Measurements from ENCODE around the gene SORT1.

The SORT1 gene

DNA sequence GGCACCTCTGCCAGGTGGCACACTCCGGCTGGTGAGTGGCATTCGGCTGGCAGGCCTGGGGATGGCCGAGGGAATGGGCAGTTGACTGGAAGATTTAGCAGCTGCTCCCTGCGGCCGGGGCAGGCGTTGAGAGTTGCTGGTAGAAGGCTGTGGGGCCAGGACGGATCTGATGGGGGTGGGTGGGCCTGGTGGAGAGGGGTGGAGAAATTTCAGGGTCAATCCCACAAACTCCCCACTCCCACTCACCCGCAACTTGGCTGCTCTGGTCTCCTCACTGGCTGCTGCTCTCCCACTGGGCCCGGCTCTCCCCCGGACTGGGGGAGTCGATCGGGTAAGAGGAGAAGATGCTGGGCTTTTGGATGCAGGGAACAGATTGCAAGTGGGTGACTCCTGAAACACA, 116.9 kb downstream of the SORT1 start:
- DNase-seq = no peak
- no peak overlapping the region for H3K4me3 ChIP-seq (ENCODE audit: low read depth, low read length)
- peaks cover 8% of the 10 kb centered on the region for H3K4me1 ChIP-seq
- no peaks in the 10 kb centered on the region for H3K27me3 ChIP-seq
- H3K36me3 ChIP-seq = peaks cover 7% of the 10 kb centered on the region; the same call in 1 of the 2 replicates
- no peak for TF ChIP-seq CTCF (IDR thresholded peaks at IDR 0.05; ENCODE audit: low read depth, low read length)
- no peaks in the 10 kb centered on the region for H3K9me3 ChIP-seq

DNA sequence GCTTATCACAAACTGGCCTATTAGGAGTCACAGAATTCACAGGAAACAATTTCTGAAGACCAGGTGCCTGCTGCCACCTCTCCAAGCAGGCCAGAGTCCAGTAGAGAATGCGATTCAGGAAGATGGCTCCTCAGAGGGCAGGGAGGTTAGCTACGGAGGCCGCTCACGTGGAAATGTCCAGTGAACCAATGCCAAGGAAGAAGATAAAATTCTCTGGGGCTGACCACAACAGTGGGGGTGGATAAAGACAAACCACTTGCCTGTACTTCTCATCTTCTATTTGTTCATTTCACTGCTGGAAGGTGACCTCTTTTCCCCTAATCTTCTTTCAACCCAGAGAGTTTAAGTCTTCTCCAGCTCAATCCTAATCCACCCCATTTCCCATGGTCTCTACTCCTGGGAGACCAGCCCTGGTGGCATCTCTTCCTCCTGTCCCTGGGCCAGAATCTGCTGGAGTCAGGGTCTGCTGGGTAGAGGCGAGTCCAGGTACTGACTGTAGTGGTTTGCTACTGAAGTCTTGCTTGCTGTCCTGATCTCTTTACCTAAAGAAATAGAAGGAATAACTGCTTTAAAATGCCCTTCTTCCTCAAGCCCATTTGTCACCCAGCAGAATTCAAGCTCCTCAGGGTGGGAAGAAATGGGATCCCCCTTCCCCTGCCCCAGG, 118.0 kb downstream of the SORT1 start:
- Histone ChIP-seq H3K4me1 (peaks cover 15% of the 10 kb centered on the region), H3K9me3 (no peaks in the 10 kb centered on the region), H3K4me3 (ENCODE audit: low read depth, low read length) (no peak overlapping the region), H3K27me3 (no peaks in the 10 kb centered on the region), H3K36me3 (peaks cover 7% of the 10 kb centered on the region; the same call in 1 of the 2 replicates)
- no peak for DNase-seq
- no peak for TF ChIP-seq CTCF (IDR thresholded peaks at IDR 0.05; ENCODE audit: low read depth, low read length)

DNA sequence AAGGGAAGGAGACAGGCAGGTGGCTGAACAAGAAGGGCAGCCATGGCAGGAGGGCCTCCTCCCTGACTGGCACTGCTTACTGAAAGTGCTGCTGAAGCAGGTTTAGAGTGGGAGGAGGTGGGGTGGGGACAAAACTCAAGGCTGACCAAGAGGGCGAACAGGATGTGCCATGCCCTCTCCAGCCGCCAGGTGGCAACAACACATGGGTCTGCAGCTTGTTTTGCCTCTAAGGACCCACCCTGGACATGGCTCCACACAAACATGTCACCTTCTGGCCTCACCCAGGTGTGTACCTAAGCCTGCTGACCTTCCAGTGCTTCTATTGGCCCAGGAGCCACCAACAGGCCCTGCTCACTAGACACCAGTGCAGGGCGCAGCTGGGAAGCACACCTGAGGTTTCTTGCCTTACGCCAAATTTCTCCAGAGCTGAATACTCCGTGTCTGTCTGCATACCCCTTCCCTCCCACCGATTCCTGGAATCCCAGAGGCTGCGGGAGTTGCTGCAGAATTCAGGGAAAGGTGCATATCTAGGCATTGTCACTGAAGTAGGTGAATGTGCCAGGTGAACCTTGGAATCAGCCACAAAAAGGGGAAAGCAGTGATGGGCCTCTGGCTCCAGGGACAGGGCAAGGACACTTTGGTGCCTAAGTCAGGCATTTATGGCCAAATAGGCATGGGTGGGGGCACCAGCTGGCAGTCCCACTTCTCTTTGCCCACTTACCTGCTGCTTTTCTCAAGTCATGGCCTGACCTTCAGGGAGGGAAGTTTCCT, 120.1 kb downstream of the SORT1 start:
- DNase-seq = peak; percentile 83
- Histone ChIP-seq H3K9me3 (no peaks in the 10 kb centered on the region), H3K4me1 (peaks cover 9% of the 10 kb centered on the region), H3K36me3 (peaks cover 7% of the 10 kb centered on the region), H3K4me3 (ENCODE audit: low read depth, low read length) (no peak overlapping the region), H3K27me3 (no peaks in the 10 kb centered on the region)
- TF ChIP-seq CTCF (IDR thresholded peaks at IDR 0.05; ENCODE audit: low read depth, low read length) = peak; percentile 96

DNA sequence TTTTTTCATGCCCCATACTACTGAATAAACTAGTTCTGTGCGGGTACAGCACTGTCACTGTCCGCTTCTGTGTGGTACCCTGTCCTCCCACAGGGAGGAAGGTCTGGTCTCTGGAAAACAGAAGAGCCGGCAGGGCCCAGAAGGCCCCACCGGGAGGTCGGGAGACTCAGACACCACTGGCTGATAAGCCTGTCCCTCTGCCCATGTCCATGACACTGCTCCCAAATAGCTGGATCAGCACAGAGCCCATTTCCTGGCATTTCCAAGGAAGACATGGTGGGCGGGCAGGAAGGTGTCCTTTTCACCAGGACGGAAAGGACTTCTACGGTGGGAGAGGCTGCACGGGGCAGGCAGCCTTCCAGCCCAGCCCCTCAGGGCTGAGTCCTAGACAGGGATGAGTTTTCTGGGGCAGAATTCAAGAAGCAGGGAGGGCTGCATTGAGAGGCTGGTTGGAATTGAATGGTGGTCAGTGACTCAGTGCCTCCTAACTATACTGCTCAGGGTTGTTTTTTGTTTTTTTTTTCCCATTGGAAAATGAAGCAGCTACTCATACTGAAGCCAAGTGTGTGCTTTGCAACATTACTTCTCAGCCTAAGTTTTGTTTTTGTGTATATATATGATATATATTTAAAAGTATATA, 121.9 kb downstream of the SORT1 start:
- peak; percentile 43 for DNase-seq
- H3K36me3 ChIP-seq = peaks cover 7% of the 10 kb centered on the region
- TF ChIP-seq CTCF (IDR thresholded peaks at IDR 0.05; ENCODE audit: low read depth, low read length) = peak; percentile 12; the same call in 1 of the 2 replicates
- H3K4me1 ChIP-seq = peaks cover 9% of the 10 kb centered on the region
- no peaks in the 10 kb centered on the region for H3K9me3 ChIP-seq
- H3K4me3 ChIP-seq (ENCODE audit: low read depth, low read length) = no peak overlapping the region
- no peaks in the 10 kb centered on the region for H3K27me3 ChIP-seq

DNA sequence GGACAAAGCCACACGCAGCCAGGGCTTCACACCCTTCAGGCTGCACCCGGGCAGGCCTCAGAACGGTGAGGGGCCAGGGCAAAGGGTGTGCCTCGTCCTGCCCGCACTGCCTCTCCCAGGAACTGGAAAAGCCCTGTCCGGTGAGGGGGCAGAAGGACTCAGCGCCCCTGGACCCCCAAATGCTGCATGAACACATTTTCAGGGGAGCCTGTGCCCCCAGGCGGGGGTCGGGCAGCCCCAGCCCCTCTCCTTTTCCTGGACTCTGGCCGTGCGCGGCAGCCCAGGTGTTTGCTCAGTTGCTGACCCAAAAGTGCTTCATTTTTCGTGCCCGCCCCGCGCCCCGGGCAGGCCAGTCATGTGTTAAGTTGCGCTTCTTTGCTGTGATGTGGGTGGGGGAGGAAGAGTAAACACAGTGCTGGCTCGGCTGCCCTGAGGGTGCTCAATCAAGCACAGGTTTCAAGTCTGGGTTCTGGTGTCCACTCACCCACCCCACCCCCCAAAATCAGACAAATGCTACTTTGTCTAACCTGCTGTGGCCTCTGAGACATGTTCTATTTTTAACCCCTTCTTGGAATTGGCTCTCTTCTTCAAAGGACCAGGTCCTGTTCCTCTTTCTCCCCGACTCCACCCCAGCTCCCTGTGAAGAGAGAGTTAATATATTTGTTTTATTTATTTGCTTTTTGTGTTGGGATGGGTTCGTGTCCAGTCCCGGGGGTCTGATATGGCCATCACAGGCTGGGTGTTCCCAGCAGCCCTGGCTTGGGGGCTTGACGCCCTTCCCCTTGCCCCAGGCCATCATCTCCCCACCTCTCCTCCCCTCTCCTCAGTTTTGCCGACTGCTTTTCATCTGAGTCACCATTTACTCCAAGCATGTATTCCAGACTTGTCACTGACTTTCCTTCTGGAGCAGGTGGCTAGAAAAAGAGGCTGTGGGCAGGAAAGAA, 122.9 kb downstream of the SORT1 start:
- no peak for TF ChIP-seq CTCF (IDR thresholded peaks at IDR 0.05; ENCODE audit: low read depth, low read length)
- no peaks in the 10 kb centered on the region for H3K27me3 ChIP-seq
- H3K36me3 ChIP-seq = peaks cover 7% of the 10 kb centered on the region
- peaks cover 9% of the 10 kb centered on the region for H3K4me1 ChIP-seq
- no peak overlapping the region for H3K4me3 ChIP-seq (ENCODE audit: low read depth, low read length)
- peak; percentile 38 for DNase-seq
- no peaks in the 10 kb centered on the region for H3K9me3 ChIP-seq
